GM19463 (cell line): ENCODE results near the gene IFNA4.
"Not testable (repeated sequence)": the region's sequence is repeated elsewhere in the genome, so short reads cannot be mapped to it uniquely, and the experiment has no call there.

Source experiments
- ATAC-seq: cut with Tn5 transposase; IDR thresholded peaks from one replicate; pipeline ENCODE4 v1.9.1; 2021; ENCODE audit warnings: mild to moderate bottlenecking, moderate library complexity; ENCODE audit not compliant: unreplicated experiment

Gene IFNA4

GRCh38 chr9:21187487-21187886 is at the start of gene IFNA4:
TSS of gene IFNA4 (minus strand) at chr9:21187587. CDS start at chr9:21187531, 56 bp downstream.
- not testable (repeated sequence) for ATAC-seq

- ATAC-seq, result not testable (repeated sequence)
Measured at GRCh38 chr9:21236360-21236714, 49.0 kb upstream of the IFNA4 start.

- peak; percentile 81 for ATAC-seq
Measured at GRCh38 chr9:21235468-21236359, 48.3 kb upstream of the IFNA4 start.

- no peak for ATAC-seq
Measured at GRCh38 chr9:21234153-21234687, 46.8 kb upstream of the IFNA4 start.

GRCh38 chr9:21233258-21233657 is 45.9 kb upstream of the IFNA4 start:
- no peak for ATAC-seq

- no peak for ATAC-seq
Measured at GRCh38 chr9:21228122-21228521, 40.7 kb upstream of the IFNA4 start, which contains the start of gene IFNA17. TSS of gene IFNA17 (minus strand) at chr9:21228222. CDS start at chr9:21228173, 49 bp downstream.

GRCh38 chr9:21217211-21217610 is 29.8 kb upstream of the IFNA4 start, which contains the start of gene IFNA16:
TSS of gene IFNA16 (minus strand) at chr9:21217311. CDS start at chr9:21217305, 6 bp downstream.
- ATAC-seq, result not testable (repeated sequence)

GRCh38 chr9:21213411-21214326 is 26.3 kb upstream of the IFNA4 start:
- ATAC-seq, result peak; percentile 78

- ATAC-seq, result not testable (repeated sequence)
Measured at GRCh38 chr9:21212160-21212559, 24.8 kb upstream of the IFNA4 start.

- ATAC-seq, result not testable (repeated sequence)
Measured at GRCh38 chr9:21210782-21211181, 23.4 kb upstream of the IFNA4 start.

- ATAC-seq, result no peak
Measured at GRCh38 chr9:21210311-21210710, 22.9 kb upstream of the IFNA4 start.

- not testable (repeated sequence) for ATAC-seq
Measured at GRCh38 chr9:21207043-21207442, 19.7 kb upstream of the IFNA4 start, which contains the start of gene IFNA10. TSS of gene IFNA10 (minus strand) at chr9:21207143. CDS start at chr9:21207097, 46 bp downstream.

GRCh38 chr9:21205204-21205603 is 17.8 kb upstream of the IFNA4 start:
- ATAC-seq, result no peak

GRCh38 chr9:21202105-21202504 is 14.7 kb upstream of the IFNA4 start, which contains the start of gene IFNA7:
TSS of gene IFNA7 (minus strand) at chr9:21202205. CDS start at chr9:21202165, 40 bp downstream.
- ATAC-seq, result not testable (repeated sequence)

- peak; percentile 93 for ATAC-seq
Measured at GRCh38 chr9:21194867-21195776, 7.7 kb upstream of the IFNA4 start.

- ATAC-seq, result peak; percentile 96
Measured at GRCh38 chr9:21182810-21183736, 4.3 kb downstream of the IFNA4 start.

GRCh38 chr9:21174671-21175070 is 12.7 kb downstream of the IFNA4 start:
- no peak for ATAC-seq

GRCh38 chr9:21172156-21172555 is 15.2 kb downstream of the IFNA4 start:
- ATAC-seq, result no peak

- no peak for ATAC-seq
Measured at GRCh38 chr9:21171351-21171750, 16.0 kb downstream of the IFNA4 start.
